Endometrial microvascular endothelial cells (primary cell): ENCODE data around the gene LMX1B. TPM values are rescaled to one million over a fixed set of nuclear protein-coding genes. Genes with fewer than 3 reads are reported as not detected.
"Not testable (repeated sequence)": the region's sequence is repeated elsewhere in the genome, so short reads cannot be mapped to it uniquely, and the experiment has no call there.

Source experiments
- in situ Hi-C: cut with HindIII; loops from 2 replicates; pipeline ENCODE4 v1.10.0; 2017; ENCODE audit warnings: low sequenced_read_pairs, low pct_unique_long_range_greater_than_20kb; ENCODE audit errors: inconsistent ontology term
- total RNA-seq: library from RNA; depleted of rRNA; stranded (reverse); fragments of >200 nt; gene quantifications from one replicate; pipeline ENCODE4 v1.2.3, GENCODE V29; 2015; ENCODE audit errors: inconsistent ontology term

Gene LMX1B
- total RNA-seq, 1 donor from 2014 or later = not detected

DNA sequence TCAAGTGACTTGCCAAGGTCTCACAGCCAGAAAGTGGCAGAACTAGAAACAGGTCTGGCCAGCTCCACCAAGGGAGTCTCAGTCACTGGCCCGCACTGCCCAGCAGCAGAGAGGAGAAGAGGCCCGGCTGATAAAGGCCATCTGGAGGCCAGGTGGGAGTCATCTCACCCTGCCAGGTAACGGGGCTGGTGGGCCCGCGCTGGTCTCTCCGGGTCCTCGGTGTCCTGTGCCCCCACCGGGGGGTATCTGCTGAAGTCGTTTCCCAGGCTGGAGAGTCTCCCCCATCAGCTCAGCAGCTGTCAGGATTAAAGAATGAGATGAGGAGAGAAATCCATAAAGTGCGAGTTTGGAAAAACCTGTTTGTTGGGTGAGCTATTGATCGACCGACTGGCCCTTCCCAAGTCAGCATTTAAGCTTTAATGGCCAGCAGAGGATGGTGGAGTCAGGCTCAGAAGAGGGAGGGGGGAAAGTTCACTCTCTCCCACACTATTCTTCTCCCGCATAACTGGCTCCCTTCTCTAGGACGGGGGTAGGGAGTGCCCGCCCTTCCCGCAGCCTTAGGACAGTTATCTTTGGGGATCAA is 30.3 kb downstream of the LMX1B start:
- in situ Hi-C loops = no loop called here

DNA sequence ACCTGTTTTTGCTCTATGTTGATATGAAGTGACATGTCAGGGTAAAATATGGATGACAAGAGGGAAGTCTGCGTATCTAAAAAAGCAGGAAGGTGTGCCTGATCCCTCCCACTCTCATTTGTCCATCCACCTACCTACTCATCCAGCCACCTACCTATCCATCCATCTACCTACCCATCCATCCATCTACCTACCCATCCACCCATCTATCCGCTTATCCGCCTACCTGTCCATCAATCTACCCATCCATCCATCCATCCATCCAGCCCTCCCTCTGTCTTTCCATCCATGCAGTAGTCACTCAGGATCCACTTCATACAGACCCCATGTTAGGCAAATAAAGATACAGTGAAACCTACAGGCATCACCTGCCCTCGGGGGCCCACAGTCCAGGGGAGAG is 32.4 kb downstream of the LMX1B start:
- in situ Hi-C loops = no loop called here

DNA sequence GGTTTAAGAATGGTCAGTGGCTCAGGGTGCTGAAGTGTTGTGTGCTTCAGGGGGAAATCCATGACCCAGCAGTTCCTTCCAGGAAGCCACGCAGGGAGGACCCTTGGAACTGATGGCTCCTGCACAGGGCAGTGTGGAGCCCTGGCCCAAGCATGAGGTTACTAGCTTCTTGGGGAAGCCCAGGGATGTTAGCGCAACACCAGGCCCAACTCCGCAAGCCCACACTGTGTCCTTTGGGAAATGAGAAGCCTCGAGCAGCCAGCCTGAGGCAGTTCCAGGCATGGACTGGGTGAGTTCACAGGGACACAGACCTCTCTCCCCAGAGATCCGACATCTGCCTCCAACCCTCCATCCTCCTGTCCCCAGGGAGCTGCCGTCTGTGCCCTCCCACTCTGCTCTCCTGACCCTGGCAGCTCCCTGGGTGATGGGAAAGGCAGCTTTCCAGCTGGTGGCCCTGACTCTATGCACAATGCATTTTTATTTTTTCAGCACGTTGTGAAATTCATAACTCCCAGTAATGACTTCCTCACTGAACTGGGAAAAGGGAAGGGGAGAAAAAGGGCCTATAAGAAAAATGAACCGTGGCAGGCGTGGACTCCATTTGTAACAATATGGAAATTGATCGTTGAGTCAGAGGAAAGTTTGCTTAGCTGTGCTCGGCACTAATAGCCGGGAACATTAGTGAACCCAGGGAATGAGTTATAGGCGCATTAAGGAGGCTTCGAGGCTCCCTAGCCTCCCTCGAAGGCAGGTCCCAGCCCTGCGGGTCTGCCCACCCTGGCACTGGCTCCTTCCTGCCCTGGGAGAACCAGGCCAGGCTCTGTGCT is 34.1 kb downstream of the LMX1B start:
- in situ Hi-C loops = no loop called here

DNA sequence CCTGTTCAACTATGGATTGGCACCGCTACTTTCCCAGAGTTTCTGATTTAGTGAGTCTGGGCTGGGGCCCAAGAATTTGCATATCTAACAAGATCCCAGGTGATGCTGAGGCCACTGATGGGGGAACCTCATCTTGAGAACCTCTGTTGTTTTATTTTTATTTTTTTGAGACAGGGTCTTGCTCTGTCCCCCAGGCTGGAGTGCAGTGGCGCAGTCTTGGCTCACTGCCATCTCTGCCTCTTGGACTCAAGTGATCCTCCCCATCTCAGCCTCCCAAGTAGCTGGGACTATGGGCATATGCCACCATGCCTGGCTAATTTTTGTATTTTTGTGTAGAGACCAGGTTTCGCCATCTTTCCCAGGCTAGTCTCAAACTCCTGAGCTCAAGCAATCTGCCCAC is 35.7 kb downstream of the LMX1B start:
- in situ Hi-C loops = no loop called here

DNA sequence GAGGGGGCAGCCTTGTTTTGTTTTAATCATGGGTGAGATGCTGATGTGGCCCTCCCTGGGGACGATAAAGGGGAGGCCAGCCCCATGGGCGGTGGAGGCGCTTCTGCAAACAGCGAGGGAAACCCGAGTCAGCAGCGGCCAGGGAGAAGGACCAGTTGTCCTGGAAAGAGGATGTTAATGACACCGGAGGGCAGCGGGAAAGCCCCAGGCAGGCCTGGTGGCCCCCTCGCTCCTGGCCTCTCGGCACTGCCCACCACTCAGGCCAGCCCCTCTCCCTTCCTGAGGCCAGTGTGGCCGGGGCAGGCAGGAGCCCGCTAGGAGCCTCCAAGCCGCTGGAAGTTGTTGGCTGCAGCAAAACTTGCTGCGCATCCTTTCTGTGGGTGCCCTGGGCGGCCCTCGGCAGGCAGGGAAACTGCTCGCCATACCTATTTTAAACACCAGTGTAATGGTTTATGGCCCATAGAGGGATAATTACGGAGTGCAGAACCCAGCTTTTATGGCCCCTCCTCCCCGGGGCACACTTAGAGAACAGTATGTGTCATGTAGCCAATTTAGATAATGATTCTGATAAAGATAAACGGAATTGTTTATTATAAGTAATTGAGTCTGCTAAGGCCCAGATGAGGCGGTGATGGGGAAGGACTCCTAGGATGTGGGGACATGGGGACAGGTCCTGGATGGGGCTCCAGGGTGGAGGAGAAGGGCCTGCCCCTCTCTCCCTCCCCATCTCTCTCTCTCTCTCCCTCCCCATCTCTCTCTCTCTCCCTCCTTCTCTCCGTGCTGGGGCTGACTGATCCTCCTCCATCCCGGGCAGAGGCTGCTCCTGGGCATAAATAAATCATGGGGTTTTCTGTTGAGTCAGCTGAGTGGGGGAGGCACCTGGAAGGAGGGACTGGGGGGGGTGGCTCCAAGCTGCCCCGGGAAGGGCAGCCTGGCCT is 36.9 kb downstream of the LMX1B start:
- in situ Hi-C loops = no loop called here

DNA sequence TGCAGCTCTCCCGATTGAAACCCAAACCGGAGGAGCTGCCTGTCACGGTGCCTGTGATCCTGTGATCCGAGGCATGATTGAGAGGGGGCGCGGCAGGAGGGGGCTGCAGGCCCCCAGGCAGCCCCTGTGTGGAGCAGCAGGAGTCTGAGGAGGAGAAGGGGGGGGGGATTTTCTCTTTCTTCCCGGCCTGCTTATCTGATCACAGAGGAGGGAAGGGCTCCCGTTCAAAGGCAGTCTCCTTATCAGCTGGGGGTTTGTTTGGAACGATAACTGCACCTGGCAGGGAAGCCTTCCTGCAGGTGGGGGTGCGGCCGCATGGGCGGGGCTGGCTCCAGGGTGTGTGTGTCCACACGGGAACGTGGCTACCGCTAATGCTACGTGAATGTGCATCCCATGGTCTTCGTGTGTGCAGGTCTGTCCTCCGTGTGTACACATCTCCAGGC is 38.4 kb downstream of the LMX1B start:
- in situ Hi-C loops = no loop called here

DNA sequence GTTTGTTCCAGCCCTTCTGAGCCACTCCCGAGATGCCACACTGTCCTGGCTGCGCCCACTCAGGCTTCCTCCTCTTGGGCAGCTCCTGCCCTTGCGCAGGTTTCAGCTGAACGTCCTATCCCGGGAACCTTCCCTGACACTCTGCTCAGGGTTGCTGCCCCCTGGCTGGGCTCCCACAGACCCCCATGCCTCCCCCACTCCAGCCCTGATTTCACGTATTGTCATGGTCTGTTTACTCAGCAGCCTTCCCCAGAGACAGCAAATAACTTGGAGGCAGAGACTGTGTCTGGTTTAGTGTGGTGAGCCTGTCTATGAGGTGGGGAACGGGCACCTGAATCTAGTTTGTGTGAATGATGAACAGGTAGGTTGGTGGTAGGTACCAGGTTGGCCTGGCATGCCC is 40.4 kb downstream of the LMX1B start:
- in situ Hi-C loops = no loop called here

DNA sequence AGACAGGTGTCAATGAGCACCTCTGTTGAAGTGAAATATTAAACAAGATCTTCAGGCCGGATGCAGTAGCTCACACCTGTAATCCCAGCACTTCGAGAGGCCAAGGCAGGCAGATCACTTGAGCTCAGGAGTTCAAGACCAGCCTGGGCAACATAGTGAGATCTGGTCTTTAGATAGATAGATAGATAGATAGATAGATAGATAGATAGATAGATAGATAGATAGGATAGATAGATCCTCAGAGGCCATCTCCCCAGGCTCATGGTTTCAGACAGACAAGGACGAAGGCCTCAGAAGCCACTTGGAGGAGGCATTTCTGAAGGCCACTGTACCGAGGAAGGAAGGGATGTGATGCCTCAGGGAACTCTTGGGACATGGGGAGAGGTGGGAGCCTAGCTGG is 42.5 kb downstream of the LMX1B start:
- in situ Hi-C loops = not testable (repeated sequence)

DNA sequence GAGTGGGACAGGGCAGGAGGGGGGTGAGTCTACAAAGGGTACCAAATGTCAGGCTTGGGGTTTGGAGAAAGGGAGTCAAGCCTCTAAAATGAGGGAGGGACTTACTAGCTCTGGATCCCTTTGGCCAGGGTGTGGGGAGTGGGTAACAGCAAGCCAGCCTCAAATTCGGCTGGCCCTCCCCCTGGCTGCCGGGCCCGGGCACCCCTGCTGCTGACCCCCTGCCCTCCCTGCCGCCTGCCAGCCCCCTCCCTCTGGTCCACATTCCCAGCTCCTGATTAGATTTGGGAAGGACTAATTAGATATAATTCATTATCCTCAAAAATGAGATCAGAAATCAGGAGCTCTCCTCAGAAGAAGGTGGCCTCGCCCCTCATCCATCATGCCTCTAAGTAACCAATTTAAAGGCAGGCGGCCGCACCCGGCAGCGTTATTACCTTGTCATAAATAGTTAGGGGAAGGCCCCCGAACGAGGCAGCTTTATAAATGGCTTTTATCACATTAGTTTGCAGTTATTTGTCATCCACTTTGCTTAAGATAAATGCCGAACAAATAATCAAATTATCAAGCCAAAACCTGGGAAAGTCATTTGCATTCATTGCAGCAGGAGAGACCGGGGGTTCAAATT is 44.6 kb downstream of the LMX1B start:
- in situ Hi-C loops = no loop called here

DNA sequence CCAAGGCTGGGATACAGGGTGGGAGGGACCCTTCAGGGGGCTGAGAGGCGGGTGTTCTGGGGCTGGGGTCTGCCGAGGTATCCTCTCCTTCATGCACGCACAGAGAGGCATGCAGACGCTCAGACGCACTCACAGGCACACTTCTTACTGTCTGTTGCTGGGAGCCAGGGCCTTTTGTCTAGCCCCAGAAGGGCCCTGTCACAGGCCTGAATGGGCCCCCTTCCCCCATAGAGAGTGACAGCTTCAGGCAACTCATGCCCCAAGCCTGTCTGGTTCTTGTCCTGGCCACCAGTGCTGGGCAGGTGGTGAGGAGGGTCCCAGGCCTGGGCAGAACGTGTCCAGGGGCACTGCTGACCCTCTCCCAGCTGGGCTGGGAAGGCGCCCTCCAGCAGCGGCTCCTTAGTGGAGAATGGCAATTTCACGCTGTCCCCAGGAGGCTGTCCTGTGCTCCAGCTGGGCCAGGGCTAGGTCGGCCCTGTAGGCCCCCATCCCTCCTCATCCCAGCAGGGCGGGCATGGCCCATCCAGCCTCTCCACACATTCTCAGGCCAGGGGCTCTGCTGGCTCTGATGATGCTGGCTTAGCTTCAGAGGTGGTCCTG is 45.3 kb downstream of the LMX1B start:
- in situ Hi-C loops = no loop called here

DNA sequence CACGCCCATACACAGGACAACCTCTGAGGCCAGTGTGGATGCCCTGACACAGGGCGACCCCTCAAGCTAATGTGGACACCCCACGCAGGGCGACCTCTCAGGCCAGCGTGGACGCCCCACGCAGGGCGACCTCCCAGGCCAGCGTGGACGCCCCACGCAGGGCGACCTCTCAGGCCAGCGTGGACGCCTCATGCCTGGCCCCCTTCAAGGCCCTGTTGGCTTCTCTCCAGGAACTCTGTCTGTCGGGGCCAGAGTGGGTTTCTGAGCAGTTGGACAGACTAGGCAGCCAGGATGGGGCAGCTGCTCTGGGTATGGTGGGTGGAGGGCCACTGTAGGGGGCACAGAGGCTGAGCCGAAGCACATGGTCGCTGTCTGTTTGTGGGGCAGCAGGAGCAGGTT is 47.4 kb downstream of the LMX1B start:
- in situ Hi-C loops = no loop called here

DNA sequence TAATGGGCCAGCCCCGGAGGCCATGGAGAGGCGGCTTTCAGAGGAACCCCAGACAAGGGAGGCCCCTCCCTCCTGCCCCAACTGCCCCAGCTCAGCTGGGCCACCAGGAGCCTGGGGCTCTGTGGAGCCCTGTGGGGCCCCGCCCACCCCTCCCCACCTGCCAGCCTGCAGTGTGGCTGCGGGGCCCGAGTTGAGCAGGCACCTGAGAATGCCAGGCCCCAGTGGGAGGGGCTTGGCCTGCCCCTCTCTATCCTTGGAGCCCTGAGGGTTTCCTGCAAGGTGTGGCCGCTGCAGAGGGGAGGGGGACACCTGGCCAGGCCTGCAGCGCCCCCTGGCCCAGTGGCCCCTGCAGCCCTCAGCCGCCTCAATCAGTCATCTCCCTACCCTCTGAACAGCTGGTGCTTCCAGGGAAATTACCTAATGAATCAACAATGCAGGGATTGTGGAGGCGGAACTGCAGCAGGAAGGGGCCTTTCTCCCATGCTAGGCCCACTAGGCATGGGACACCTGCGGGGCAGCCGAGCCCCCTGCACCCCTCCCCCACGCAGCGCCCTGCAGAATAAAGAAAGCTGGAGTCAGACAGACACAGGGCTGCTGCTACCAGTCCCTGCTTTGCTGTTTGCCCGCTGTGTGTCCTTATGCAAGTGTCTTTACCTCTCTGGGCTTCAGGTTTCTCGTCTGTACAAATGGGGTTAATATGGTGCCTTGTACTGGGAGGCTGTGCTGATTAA is 48.0 kb downstream of the LMX1B start:
- in situ Hi-C loops = no loop called here

DNA sequence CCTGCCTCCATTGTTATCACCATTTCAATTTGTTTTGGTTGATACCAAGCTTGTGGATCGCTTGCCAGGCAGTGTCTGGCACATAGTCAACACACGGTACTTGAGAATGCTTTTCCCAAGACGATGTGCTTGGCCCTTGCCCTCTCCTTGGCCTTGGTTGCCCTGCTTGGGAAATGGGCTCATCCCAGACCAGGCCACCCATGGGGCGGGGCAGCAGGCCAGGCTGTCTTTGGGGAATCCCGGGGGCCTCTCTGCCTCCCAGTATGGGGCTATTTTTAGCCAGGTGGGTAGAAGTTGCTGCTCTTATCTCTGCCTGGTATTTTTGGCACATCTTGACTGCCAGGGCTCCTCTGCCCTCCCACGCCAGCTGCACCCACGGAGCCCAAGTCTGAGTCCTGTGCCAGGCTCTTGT is 49.9 kb downstream of the LMX1B start:
- in situ Hi-C loops = no loop called here

DNA sequence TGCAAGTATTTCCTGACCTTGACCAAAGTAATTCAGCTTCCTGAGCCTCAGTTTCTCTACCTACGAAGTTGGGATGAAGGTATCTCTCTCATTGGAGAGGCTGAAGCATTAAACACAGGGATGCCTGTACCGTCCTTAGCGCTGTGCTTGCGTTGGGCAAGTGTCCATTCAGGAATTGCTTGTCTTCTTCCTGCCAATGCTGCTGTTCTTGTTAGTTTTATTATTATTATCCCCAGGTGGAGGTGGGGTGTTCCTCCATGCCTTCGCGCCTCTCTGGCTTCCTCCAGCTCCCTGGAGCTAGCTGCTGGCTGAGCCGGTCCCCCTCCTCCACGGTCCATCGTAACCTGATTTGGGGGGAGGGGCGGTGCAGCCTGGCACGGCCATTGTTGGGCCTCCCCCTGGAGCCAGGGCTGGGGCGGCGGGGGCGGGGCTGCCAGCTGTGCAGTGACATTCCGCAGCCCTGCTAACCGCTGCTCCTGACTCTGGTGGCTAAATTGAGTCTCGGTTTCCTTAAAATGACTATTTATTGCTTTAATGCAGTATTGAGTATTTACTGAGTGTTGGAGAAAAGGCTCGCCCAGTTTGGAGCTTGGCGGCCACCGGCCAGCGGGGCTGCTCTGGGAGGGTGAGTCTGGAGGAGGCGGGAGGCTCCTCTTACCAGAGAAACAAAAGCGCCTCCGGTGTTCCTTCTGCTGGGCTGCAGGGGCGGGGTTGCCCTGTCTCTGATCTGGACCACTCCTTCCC is 51.3 kb downstream of the LMX1B start:
- in situ Hi-C loops = no loop called here

DNA sequence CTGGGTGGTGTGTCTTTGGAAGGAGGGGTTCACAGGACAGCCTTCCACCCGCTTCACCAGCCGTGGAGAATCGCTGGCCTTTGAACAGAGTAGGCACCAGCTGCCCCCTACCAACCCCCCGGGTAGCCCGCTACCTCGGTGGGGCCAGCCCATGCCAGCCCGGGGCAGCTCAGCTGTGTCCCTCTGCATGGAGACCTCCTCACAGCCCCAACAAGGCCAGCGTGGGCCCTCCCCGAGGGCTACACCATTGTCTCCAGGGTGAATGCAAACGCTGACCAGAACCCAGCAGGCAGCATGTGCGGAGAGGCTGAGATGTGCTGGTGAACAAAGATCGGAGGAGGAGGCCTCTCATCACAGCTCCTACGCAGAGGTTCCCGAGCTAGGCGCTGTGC is 51.9 kb downstream of the LMX1B start:
- in situ Hi-C loops = no loop called here

DNA sequence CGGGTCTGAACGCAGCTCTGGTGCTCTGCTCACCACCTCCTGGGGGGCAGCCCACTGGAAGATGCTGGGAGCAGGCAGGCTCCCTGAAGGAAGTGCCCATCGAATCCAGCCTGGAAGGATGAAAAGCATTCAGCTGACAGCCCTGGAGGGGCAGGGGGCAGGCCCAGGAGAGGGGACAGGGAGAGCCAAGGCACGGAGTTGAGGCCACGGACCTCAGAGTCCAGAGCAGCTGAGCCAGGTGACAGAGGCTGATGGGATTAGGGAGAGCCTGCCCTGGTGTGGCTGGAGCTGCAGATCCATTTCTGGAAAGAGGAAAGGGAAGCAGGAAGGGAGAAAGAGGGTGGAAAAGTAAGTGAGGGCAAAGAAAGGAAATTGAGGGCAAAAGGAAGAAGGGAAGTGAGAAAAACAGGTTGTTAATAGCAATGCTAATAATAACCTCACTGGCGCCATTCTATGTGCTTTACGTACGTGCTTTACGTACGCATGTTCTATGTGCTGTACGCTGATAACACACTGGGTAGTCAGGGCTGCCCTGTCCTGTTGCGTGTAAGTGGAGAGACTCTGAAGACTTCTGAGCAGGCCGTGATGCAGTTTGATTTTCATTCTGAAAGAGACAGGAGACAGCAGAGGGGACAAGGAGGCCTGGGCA is 52.6 kb downstream of the LMX1B start:
- in situ Hi-C loops = no loop called here
